Caki2 (cell line): ENCODE measurements around the gene ETV6. TPM values are rescaled to one million over a fixed set of nuclear protein-coding genes. Genes with fewer than 3 reads are reported as not detected.

Experiments used
- DNase-seq: peaks from one replicate; pipeline ENCODE4 v3.0.0-alpha.2; 2015; ENCODE audit warnings: low read depth
- in situ Hi-C: cut with HindIII; loops from 2 replicates; pipeline ENCODE4 v1.10.0; 2016; ENCODE audit warnings: low sequenced_read_pairs, low pct_unique_long_range_greater_than_20kb, mixed read lengths
- total RNA-seq: library from RNA; depleted of rRNA; stranded (reverse); fragments of >200 nt; shearing (Covaris generic); gene quantifications from 2 replicates; pipeline ENCODE4 v1.2.3, GENCODE V29; 2014; ENCODE audit warnings: low replicate concordance

Gene ETV6
- total RNA-seq, 1 experiment from 2014 or later, result 14.7 TPM

DNA sequence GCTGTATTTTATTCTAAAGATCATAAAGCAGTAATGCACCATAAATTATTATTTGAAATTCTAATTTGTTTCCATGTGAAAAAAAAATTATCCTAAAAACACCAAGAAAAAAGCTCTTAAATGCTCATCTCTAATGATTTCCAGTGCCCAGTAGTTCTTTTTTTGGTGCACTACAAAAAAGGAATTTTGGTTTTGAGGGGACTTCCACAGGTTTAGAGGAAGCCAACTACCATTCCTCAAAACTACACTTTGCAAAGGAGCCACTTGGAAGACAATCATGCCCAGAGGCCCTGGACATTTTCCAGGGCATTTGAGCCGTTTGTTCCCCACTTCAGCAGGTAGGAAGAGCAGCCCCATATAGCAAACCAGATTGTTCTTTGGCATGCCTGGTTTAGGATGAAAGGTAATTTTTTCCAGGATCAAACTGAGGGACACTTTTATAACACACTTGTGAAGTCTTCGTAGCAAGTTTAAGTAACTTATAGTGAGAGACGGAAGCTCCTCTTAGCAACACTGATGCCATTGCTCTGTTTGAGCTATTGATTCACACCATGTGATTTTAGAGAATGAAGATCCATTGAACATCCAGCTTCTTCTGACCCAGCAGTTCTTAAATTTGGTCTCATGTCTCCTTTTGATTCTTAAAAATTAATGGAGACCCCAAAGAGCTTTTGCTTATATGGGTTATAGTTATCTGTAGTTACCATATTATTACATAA is 187.9 kb downstream of the ETV6 start:
- no peak for DNase-seq
- in situ Hi-C loops, result no loop called here

DNA sequence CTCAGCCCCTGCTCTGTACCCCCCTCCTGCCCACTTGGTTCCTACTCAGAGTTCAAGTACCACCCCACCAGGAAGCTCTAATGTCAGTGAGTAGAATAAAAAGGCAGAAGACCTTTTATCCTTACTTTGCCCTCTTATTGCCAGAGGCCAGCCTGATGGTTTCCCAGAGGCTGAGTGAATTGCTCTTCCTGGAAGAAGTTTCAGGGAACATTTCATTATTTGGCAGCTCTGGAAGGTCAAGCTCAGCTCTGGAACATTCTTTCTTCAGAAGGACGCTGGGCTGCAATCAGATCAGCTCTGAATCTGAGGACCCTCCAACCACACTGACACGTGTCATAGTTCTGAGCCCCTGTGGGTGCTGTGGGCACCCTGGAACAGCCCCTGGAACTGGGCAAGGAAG is 188.9 kb downstream of the ETV6 start:
- no peak for DNase-seq
- in situ Hi-C loops, result no loop called here

DNA sequence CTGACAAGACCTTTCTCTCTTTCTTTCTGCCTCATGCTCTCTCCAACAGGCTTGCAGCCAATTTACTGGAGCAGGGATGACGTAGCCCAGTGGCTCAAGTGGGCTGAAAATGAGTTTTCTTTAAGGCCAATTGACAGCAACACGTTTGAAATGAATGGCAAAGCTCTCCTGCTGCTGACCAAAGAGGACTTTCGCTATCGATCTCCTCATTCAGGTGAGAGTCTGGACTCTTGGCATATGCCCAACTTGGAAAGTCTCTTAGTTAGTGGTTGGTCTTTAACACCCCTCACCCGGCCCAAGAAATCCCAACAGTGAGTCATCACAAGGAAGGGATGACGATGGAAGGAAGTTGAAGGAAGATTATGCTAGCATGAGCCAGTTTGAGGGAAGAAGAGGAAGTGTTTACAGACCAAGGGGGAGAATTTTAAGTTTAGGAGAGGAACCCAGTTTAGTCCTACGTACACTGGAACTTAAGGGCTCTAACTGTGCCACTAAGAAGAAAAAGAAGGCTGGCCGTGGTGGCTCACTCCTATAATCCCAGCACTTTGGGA is 189.7 kb downstream of the ETV6 start:
- no peak for DNase-seq
- in situ Hi-C loops, result no loop called here

DNA sequence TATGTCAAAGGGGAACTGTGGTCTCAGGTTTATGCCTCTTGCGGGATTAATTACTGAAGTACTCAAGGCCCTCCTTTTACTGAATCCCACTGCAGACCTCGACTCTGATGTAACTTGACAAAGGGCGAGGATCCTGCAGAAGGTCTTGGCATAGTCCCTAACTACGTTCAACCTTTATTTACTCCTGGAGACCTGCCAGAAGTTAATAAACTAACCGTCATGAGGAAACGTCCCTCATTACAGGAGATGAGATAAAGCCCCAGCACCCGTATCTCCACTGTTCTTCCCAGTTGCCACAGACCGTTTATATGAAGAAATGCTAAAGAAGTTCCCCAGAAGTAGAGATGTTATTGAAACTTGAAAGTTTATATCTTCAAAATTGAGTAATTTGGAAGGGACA is 190.9 kb downstream of the ETV6 start:
- DNase-seq, result no peak

DNA sequence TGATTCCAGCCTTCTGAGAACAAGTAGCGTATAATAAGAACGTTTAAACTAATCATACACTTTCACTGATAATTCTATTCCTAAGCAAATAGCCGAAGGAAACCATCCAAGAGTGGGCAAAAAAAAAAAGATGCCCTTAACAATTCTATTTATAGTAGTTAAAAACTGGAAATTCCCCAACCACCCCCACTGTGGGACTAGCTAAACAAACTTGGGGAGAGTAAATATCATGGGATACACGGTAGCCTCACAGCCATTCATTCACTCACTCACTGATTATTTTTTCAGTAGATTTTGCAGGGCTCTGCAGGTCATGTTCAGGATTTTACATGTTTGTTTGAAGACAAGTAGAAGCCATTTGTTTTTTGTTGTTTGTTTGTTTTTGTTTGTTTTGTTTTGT is 197.0 kb downstream of the ETV6 start:
- in situ Hi-C loops, result no loop called here

More for the DNA sequence above, 190.9 kb downstream of the ETV6 start:
- in situ Hi-C loops, result no loop called here

DNA sequence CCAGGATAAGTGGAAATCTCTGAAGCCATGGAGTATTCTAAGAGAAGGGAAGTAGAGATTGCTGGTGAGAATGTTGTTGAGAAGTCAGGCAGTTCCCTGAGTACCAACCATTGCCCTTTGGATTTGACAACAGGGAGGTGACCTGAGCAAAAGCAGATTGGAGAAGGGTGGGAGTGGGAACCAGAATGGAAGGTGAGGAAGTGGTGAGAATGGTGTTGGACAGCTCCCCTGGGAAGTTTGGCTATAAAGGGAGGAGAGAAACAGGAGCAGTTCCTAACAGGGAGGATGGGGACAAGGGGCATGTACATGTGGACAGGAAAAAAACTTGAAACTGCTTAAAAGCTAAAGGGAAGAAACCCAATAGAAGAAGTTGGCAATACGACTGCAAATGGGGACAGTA is 198.1 kb downstream of the ETV6 start:
- DNase-seq, result no peak
- in situ Hi-C loops, result no loop called here

More for the DNA sequence above, 197.0 kb downstream of the ETV6 start:
- no peak for DNase-seq

DNA sequence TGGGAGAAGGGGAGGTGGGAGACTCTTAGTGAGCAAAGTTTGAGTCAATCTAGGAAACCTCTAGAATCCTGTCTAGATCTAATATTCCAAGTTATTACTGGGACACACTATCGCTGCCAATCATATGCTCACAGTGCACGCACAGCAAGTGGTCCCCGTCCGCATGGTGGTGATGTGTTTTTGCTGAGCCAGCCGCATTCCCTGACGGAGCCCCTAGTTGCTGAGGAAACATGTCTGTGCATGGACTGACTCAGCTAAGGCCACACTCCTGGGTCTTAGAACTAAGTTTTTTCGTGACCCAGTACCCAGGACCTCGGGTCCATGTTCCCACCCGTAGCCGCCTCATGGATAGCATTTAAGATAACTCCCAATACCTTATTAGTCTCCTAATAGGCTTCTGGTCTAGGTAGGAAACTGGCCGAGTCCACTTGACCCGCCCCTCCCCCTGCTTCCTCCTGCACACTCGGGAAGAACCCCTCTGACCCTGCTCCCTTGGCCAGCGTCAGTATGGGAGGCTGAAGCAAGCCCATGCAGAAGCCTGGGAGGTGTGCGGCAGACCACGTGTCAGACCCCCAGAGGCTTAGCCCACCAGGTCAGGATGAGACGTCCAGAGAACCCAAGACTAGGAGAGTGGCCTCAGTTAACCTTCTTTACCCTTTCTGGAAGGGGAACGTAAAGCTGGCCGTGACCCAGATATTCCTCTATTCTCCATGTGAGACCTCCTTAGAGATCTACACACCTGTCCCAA is 200.5 kb downstream of the ETV6 start:
- DNase-seq, result no peak
- in situ Hi-C loops, result no loop called here

DNA sequence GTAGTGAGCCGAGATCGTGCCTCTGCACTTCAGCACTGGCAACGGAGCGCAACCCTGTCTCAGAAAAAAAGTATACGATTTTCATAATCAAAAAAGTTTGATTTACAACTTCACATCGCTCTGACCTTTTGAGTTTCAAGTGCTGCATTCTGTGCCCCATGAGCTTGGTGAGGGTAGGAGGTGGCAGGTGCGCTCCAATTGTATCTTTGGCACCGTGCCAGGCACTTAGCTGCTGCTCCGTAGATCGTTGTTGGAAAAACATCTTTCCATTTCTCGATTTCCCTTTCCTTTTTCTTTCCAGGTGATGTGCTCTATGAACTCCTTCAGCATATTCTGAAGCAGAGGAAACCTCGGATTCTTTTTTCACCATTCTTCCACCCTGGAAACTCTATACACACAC is 203.7 kb downstream of the ETV6 start:
- no peak for DNase-seq
- in situ Hi-C loops, result no loop called here

DNA sequence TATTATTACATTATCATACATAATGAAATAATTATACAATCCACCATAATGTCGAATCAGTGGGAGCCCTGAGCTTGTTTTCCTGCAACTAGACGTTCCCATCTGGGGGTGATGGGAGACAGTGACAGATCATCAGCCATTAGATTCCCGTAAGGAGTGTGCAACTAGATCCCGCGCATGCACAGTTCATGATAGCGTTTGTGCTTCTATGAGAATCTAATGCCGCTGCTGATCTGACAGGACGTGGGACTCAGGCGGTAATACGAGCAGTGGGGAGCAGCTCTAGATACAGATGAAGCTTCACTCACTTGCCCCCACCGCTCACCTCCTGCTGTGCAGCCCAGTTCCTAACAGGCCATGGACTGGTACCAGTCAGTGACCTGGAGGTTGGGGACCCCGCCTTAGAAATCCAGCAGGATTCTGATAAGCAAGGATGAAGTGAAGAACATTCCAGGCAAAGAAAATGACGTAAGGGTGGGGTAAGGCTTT is 204.6 kb downstream of the ETV6 start:
- in situ Hi-C loops, result no loop called here
- DNase-seq, result no peak

DNA sequence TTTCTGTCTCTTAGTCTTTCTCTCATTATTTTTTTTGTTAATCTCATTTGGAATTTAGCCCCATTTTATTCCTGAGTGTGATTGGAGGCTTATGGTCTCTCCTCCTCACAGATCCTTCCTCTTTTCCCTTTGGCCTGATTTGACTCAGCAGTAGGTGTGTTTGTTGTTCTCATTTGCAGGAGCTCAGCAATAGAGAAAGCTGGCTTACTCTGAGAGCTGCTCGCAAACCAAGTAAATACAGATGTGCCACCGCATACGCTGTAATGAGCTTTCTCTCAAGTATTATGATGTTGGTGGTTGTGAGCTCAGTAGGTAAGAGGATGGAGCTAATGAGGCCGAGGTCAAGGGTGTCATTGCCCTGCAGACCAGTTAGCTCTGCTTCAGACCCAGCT is 206.5 kb downstream of the ETV6 start:
- DNase-seq, result no peak
- in situ Hi-C loops, result no loop called here

DNA sequence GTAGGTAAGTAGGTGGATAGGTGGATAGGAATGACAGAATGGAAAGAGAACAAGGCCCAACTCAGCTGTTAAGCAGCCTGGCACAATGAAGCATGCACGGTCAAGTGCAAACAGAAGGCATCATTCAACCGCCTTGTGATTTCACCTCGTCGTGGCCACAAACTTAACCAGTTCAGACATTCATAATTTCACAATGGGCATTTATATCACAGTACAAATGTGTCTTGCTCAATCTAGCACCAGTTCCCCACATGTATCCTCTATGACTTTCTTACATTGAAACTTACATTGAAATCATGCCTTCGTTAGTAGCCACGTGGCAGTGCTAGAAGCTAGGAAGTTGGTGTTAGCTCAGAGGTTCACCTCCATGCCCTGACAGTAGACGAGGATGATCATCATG is 207.5 kb downstream of the ETV6 start:
- in situ Hi-C loops, result no loop called here
- no peak for DNase-seq

DNA sequence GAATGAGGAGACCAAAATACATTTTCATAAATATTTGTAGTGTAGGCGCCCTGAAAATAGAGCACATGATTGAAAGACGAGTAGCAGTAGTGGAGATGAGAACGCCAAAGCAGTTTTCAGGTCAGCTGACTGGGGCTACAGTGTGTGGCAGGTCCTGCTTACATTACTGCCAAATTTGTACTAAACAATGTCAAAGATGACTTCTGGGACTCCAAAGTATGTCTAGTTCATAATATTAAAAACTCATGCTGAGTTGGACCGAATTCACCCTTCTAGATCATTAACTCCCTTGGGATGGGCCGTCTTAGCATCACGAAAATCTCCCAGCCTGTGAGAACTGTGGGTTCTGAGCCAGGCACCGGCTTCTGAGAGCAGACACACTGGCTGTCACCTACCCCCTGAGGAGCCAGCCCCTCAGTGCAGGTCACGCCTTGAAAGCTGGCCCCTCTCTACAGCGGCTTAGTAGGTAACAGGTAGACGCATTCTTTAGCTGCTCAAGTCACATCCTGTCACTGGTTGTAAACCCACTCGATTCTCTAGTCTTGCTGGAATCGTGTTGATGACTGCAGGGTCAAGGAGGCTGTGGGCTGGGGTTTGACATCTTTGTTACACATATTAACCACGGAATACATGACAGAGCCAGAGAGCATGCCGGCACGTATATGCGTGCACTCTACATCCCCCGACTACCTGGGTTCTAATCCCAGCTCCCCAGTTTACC is 210.4 kb downstream of the ETV6 start:
- DNase-seq, result no peak
- in situ Hi-C loops, result no loop called here

DNA sequence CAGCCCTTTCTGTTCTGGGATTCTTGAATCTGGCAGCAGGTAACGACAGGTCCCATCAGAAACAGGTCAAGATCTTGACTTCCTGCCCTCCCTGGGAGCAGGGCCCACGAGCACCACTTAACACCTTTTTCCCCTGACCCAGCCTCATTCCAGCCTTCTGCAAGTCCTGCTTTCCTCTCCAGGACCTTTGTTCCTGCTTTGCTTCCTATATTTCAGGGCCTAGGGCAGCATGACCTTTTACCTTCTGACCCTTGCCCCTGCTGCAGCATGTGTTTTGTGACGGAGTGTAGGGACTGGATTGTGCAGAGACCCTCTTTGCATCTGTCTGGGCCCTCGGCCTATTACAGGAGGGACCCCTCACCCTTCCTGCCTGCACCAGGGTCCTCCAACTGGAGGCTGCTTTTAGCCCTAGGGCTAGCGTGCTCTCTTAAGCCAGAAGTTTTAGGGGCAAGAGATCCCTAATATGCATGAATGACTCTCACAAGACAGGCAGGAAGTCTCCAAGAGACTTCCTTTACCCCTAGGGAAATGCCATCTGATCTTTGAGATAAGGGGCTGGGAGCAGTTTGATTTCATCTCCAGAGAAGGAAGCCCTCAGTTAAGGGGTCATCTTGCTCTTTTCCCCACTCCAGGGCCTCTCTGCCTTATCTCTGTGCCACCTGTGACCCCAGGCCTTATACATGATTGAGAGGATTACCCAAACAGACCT is 211.8 kb downstream of the ETV6 start:
- in situ Hi-C loops, result no loop called here
- DNase-seq, result no peak

DNA sequence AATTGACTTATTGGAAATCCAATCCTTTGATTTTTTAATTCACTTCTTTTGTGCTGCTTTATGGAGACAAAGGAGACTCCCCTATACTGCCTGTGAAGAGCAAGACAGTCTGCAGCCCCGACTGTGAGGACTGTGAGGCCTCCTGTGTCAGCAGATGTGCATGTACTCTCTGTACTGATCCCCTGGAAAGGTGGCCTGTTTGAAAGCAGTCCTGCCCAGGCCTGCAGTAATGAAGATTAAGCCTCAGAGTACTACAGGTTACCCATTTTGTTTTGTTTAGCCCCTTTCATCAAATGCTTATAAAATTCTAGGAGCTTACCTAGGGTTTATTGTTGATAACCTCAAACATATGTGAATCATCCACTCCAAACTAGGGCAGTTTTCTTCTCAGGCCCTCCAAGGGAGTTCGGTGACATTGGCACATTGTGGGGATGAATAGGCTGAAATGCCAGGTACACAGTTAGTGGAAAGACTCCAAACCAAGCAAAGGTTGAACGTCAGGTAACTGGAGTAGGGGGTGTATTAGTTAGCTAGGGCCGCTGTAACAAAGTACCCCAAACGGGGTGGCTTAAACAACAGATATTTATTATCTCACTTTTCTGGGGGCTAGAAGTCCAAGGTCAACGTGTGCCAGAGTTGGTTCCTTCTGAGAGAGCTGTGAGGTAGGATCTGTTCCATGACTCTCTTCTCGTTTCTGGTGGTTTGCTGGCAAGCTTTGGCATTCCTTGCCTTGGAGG is 212.6 kb downstream of the ETV6 start:
- in situ Hi-C loops, result no loop called here
- no peak for DNase-seq

DNA sequence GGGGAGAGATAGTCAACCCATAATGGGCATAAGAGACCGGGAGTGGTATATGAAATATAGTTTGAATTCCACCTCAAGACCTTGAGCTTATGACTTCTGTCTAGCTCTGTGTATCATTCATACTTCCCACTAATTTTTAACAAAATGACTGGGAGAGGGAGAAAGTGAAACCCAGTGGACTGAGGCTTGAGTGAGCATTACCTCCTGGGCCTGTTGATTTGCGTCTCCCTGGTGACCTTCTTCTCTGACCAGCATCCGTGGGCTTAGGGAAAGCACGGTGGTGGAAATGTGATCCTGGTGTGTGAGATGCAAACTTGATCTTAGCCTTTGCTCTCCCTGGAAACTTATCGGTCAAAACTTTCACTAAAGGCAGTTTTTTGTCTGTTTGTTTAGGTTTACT is 213.3 kb downstream of the ETV6 start:
- in situ Hi-C loops, result no loop called here
- DNase-seq, result peak; percentile 45

DNA sequence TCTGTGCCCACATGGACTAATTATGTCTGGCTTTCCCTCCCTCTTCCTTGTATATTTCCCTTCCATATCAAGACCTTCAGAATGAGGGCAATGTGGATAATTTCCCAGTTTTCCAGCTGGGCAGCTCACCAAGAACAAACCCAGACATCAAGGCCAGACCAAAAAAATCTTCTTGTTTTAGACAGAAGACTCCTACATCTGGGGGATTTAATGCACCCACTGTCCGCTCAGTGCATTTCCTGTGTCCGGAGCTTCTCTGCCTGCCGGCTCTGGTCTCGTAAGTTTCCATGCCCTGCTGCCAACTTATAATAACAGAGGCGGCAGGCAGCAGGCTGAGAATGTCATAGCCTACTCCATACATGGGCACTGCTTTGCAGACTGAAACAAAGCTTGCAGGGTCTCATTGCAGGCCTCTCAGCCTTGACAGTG is 214.0 kb downstream of the ETV6 start:
- DNase-seq, result no peak
- in situ Hi-C loops, result no loop called here

DNA sequence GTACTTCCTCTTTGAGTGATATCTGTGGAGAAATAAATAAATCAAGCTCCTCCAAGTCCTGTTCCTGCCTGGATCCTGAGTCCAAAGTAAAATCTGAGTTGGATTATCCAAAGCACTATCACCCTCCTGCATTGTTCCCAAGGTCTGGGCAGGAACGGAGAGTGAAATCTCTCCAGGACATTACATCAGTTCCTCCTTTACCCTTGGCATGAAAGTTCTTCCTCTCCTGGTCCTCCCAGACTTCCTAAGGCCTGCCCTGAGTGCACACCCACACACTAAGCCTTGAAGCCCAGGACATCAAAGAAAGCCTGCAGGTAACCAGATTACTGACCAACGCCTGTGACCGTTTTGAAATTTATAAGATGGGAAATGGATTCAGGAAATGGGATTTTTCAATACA is 214.5 kb downstream of the ETV6 start:
- no peak for DNase-seq
- in situ Hi-C loops, result no loop called here

DNA sequence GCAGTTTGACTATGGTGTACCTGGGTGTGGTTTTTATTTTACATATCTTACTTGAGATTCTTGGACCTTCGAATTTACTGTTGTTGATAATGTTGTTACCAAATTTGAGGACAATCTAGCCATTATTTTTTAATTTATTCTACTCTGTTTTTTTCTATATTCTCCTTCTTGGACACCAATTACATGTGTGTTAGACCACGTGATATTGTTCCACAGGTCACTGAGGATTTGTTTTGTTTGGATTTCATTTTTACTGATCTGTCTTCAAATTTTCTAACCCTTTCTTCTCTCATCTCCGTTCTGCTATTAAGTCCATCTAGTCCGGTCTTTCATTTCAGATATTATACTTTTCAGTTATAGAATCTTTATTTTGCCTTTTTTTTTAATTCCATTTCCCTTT is 216.3 kb downstream of the ETV6 start:
- in situ Hi-C loops, result no loop called here
- DNase-seq, result no peak
